Retinal pigment epithelial cell (primary cell): ENCODE results near the gene VSX1.

ENCODE experiments used
- DNase-seq: peaks from one replicate; pipeline ENCODE4 v3.0.0-alpha.2; 2010; ENCODE audit warnings: low read depth
- H3K4me3 ChIP-seq: 2 replicates; pipeline ENCODE4 v1.5.1; 2011; ENCODE audit warnings: mild to moderate bottlenecking, low read length, control low read depth, moderate library complexity
- CTCF ChIP-seq: conservative IDR thresholded peaks from 2 replicates; pipeline ENCODE4 v1.5.1; 2011; ENCODE audit warnings: low read depth, low read length, control low read depth, inconsistent platforms

The VSX1 gene

GRCh38 chr20:25081065-25081729 lies 744 bp downstream of the VSX1 start:
- H3K4me3 ChIP-seq = no peak overlapping the region
- no peak for DNase-seq
- TF ChIP-seq CTCF = no peak

GRCh38 chr20:25079171-25079570 lies 2.8 kb downstream of the VSX1 start:
- no peak for DNase-seq
- H3K4me3 ChIP-seq = no peak overlapping the region
- no peak for TF ChIP-seq CTCF

- TF ChIP-seq CTCF = no peak
- DNase-seq = no peak
- no peak overlapping the region for H3K4me3 ChIP-seq
These were observed 3.3 kb downstream of the VSX1 start for GRCh38 chr20:25078662-25079061.

- TF ChIP-seq CTCF = no peak
- no peak for DNase-seq
- H3K4me3 ChIP-seq = no peak overlapping the region
These were observed 4.3 kb downstream of the VSX1 start for GRCh38 chr20:25077610-25078169.

- TF ChIP-seq CTCF = peak; percentile 33
- no peak for DNase-seq
- no peak overlapping the region for H3K4me3 ChIP-seq
These were observed 5.0 kb downstream of the VSX1 start for GRCh38 chr20:25076731-25077609.

- no peak for DNase-seq
- TF ChIP-seq CTCF = no peak
- H3K4me3 ChIP-seq = no peak overlapping the region
These were observed 5.7 kb downstream of the VSX1 start for GRCh38 chr20:25076201-25076600.

- TF ChIP-seq CTCF = no peak
- H3K4me3 ChIP-seq = no peak overlapping the region
- DNase-seq = no peak
These were observed 8.4 kb downstream of the VSX1 start for GRCh38 chr20:25073544-25073943.
